ENCODE results near the gene CNTNAP2.
"Not testable (repeated sequence)": the region's sequence is repeated elsewhere in the genome, so short reads cannot be mapped to it uniquely, and the experiment has no call there.

The CNTNAP2 gene

DNA sequence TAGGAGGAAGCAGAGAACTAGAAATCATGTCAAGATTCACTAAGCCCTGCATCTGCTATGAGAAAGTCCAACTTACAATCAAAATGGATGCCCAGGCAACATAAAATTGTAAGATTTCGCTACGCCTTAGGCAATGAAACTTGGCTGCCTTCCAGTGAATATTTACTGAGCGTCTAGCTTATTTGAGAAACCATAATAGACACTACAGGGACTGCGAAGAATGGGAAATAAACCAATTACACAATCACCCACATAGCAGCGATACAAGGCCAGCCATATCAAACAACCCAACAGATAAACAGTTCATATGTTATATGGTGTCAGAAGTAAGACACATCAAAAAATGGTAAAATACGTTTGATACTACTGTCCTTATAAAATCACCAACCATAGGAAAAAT, 1928.9 kb downstream of the CNTNAP2 start:
- no peak for DNase-seq

DNA sequence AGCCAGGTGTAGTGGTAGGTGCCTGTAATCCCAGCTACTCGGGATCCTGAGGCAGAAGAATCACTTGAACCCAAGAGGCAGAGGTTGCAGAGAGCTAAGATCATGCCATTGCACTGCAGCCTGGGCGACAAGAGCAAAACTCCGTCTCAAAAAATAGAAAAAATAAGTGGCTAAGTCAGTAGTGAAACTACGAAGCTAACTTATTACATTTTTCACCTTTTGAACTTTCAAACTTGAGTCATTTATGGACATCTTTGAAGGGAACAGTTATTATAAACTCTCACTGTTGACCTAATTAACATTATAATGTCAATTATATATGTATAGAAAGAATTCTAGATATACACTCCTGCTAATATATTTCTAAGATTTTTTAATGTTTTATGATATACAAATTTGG, 1932.5 kb downstream of the CNTNAP2 start:
- DNase-seq, result no peak

DNA sequence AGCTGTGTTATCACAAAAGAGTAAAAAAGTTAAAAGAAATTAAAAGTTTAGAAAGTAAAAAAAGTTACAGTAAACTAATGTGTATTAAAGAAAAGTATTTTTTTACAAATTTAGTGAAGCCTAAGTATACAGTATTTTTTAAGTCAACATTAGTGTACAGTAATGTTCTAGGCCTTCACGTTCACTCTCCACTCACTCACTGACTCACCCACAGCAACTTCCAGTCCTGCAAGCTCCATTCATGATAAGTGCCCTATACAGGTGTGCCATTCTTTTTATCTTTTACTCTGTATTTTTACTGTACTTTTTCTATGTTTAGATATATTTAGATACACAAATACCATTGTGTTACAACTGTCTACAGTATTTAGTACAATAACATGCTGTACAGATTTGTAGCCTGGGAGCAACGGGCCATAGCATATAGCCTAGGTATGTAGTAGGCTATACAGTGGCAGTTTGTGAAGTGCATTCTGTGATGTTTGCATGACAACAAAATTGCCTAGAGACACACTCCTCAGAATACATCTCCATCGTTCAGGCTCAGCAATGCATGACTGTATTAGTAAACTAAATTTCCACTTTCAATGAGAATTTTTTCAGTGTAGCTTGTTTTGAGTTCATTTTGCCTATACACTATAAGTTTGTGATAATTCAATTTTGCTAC, 1934.0 kb downstream of the CNTNAP2 start:
- DNase-seq, result no peak

- no peak for DNase-seq
These were observed 1939.8 kb downstream of the CNTNAP2 start for GRCh38 chr7:148056406-148056805.

- no peak for DNase-seq
These were observed 1941.5 kb downstream of the CNTNAP2 start for GRCh38 chr7:148058092-148058491.

- no peak for DNase-seq
These were observed 1942.2 kb downstream of the CNTNAP2 start for GRCh38 chr7:148058753-148059152.

DNA sequence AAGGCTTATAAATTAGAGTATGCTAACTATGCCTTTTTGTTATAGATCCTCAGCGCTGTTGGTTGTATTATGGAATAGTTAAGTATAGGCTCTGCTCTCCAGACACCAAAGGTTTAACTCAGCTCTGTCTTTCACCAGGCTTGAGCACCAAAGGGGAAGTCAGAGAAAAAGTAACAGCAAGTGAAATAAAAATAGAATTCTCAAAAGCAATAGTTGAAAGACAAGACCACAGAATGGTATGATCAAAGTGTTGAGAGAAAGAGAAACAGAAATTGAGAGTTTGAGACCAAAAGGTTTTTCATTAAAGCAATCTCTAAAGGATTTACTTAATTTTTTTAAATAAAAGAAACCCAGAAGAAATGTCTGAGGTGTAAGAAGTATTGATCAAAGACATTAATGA, 1944.1 kb downstream of the CNTNAP2 start:
- DNase-seq, result no peak

DNA sequence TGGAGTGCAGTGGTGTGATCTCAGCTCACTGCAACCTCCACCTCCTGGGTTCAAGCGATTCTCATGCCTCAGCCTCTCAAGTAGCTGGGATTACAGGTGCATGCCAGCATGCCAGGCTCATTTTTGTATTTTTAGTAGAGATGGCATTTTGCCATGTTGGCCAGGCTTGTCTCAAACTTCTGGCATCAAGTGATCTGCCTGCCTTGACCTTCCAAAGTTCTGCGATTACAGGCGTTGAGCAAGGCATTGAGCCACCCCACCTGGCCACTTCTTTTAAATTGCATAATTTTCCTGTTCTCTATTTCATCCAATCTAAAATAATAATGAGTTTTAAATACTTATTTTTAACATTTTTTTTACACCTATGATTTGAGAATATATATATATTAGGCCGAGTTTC, 1961.5 kb downstream of the CNTNAP2 start:
- not testable (repeated sequence) for DNase-seq

DNA sequence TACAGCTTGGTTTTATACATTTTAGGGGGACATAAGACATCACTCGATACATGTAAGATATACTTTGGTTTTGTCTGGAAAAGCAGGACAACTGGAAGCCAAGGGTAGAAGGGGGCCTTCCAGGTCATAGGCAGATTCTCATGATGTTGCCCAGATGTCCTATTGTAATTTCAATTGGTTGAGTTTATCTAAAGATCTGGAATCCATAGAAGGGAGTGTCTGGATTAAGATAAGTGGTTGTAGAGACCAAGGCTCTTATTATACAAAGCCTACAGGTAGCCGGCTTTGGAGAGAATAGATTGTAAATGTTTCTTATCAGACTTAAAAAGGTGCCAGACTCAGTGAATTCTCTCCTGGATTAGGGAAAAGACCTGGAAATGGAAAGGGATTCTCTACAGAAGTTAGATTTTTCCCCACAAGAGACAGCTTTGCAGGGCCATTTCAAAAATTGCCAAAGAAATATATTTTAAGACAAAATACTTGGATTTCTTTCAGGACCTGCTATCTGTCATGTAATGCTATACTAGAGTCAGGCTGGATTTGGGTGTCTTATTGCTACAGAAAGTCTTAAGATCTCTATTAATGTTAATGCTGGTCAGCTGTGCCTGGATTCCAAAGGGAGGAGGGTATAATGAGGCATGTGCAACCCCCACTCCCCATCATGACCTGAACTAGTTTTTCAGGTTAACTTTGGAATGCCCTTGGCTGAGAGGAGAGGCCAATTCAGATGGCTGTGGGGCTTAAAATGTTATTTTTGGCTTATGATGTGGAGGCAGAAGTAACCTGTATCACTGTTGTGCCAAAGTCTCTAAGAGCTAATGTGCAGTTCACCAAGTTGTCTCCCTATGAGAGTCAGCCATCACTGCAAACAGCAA, 1962.8 kb downstream of the CNTNAP2 start:
- DNase-seq, result no peak

- DNase-seq, result peak; percentile 28
These were observed 1966.8 kb downstream of the CNTNAP2 start for GRCh38 chr7:148083448-148083847.

- DNase-seq, result peak; percentile 66
These were observed 1967.5 kb downstream of the CNTNAP2 start for GRCh38 chr7:148084138-148084537.

GRCh38 chr7:148091882-148092281, 1975.3 kb downstream of the CNTNAP2 start:
- no peak for DNase-seq

- no peak for DNase-seq
These were observed 1977.0 kb downstream of the CNTNAP2 start for GRCh38 chr7:148093375-148094166.

DNA sequence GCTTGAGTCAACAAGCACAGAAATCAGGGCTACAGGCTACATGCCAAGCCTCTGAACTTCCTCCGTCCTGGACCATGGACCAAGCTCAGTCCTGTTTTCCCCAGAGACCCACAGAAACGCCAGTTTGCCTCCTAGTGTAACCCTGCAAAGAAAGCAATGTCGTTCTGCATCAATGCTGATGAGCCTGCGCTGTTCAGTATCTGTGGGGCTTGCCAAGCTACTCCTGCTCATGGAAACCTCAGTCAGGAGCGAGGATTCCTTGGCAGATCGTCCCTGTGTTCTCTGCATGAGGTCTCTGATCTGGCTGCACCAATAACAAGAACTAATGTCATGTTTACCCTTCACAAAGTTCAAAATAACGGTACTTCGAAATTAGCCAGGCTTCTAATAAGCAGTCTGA, 1978.5 kb downstream of the CNTNAP2 start:
- DNase-seq, result no peak

DNA sequence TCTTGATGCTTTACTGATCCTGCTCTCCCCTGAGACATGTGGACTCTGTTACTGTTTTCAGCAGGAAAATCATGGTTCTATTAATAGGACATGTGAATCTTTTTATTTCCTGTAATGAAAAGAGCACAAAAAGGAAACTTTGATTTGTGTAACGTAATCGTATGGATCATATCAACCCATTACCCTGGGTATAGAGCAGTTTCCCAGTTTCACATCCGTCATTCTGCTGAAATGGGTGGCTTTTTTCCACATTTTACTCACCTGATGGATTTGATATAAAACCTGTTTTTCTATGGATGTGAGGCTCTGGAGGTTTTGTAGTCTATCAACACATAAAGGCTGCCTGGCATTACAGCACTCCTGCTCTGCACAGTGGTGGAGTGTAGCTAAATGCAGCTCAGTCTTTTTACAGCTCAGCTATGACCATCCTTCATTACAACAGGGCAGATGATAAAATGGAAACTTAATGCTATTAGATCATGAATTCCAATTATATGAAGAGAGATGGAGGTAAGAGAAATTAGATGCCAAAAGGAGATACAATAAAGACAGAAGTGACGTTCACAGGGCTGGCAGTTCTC, 1987.6 kb downstream of the CNTNAP2 start:
- DNase-seq, result no peak

DNA sequence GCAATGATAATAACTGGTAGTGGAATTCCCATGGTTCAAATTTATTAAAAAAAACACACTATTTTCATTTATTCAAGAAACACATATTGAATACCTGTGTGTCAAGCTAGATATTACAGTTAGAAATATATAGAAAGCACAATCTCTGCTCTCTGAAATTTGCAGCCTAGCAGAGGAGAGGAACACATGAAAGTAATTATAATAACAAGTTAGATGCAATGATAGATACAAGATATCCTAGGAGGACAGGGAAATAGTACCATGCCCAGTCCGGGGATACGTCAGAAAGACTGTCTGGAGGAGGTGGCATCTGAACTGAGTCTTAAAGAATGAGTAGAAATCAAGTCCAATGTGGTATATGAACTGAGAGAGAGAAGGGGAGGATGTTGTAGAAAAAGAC, 1988.3 kb downstream of the CNTNAP2 start:
- no peak for DNase-seq

DNA sequence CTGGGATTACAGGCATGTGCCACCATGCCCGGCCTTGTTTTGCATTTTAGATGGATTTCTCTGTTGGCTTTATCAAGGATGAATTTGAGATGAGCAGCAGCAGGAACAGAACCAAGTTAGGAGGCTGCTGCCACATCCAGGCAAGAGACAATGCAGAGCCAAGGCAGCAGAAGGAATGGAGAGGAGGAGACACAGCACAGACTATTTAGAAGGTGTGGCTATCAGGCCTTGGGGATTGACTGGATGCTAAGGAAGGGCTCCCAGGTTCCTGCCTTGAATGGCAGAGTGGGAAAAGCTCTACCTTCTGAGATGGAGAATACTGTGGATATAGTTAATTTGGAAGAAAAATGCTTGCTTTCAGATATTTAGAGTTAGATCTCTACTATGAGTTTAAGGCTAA, 1989.3 kb downstream of the CNTNAP2 start:
- DNase-seq, result no peak

DNA sequence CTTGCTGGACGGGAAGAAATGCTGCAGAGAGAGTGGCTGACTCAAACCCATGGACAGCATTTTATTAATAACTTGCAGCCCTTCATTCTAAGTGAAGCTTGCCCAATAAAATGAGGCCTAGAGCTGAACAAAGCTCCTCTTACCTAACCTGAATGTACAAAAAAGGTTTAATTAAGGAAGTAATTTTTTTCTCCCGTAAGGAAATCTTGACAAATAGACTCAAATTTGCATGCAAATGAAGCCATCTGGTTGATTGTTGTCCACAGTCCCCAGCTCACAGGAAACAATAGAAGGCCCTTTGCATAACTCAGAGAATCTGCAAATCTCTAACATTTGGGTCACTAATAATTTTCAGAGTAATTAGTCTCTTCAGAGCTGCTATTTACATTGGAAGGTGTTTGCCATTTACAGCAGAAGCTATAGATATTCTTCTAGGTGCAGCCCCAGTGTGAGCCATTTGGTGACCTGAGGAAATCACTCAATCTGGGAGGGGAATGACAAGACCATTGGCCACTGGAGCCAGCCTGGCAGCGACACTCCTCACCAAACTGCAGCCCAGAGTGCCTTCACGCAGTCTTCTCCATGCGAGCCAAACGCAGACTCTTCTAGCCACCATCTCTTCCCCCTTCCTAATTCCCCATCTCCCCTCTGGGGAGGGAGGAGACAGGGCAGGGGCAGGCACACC, 1991.0 kb downstream of the CNTNAP2 start:
- no peak for DNase-seq

DNA sequence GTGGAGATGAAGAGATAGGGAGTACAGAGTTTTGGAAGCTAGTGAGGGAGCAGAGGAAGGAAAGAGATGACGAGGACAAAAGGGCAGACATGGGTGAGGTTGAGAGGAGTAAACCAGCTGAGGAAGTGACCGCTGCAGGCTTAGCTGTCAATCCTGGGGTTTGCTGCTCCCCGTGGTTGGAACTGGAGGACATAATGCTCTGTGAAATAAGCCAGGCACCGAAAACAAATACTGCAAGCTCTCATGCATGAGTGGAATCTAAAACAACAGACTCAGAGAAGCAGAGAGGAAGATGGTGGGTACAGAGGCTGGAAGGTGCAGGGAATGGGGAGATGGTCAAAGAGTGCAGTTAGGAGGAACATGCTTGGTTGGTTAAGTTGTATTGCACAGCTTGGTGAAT, 1991.8 kb downstream of the CNTNAP2 start:
- DNase-seq, result no peak

DNA sequence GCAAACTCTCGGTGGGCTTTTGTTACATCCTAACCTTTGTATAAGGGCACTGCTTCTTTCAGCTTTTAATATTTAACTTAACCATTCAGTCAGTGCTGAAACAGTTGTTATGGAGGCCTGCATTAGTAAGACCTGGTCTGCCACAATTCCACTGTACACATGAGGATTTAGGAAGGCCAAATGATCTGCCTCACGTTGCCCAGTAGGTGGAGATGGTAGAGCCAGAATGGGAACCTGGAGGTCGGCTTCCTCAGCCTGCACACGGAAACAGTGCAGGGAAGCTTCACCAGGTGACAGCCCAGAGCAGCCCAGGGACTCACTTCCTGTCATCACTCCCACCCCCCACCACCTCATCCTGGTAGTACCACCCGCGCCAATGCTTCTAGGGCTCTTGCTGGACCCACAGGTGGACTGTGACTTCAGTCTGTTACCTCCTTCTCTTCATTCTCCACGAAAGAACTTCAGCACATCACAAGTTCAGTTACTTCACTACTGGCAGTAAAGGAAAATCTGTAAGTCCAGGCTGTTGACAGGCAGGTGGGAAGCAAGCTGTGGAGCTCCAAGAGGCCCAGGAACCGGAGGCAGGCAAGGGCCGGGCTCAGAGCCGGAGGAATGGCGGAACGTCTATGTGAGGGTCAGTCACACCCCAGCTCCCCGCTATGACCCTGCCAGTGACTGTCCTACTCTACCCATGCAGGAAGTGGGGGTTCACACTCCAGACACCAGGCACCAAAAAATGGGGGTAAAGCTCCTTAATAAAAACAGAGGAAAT, 1993.7 kb downstream of the CNTNAP2 start:
- DNase-seq, result no peak

DNA sequence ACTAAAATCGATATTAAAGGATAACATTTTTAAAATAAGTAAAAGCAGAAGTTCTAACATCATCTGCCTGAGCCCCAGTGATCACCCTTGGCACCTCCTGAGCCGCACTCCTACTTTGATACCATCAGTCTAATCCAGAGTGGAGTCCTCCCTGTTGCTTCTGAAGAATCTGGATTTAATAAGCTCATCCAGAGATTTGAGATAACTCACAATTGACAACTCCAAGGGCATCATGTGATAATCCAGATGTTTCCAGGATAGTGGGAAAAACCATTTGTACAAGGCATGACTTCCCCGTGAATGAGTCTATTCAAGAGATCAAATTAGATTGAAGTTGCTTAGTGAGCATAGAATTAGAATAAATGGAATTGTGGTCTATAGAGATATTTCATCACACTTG, 1998.2 kb downstream of the CNTNAP2 start:
- no peak for DNase-seq

DNA sequence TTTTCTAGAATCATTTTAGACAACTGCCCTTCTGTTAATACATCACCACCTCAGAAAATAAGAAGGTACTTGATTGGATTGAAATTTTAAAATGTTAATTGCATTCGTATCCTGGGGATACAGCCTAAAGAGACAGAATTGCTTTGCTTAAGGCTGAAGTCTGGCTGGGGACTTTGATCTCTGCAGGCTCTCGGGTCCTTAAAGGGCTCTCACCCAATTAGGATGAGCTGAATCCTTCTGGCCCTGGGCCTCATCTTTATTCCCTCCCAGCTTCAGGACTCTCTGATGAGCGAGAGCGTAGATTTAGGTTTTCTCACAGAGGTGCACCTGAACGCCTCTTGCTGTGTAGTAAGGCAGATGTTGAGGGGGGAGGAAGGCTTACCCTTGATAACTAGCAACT, 1998.7 kb downstream of the CNTNAP2 start:
- no peak for DNase-seq
